ENCODE results near the gene IRS1. TPM values are rescaled to one million over a fixed set of nuclear protein-coding genes. Genes with fewer than 3 reads are reported as not detected.
A peak's percentile ranks its signal among the peaks of the same experiment; 100 is the strongest.
"Not testable (repeated sequence)": the region's sequence is repeated elsewhere in the genome, so short reads cannot be mapped to it uniquely, and the experiment has no call there.

IRS1 gene, protein sequence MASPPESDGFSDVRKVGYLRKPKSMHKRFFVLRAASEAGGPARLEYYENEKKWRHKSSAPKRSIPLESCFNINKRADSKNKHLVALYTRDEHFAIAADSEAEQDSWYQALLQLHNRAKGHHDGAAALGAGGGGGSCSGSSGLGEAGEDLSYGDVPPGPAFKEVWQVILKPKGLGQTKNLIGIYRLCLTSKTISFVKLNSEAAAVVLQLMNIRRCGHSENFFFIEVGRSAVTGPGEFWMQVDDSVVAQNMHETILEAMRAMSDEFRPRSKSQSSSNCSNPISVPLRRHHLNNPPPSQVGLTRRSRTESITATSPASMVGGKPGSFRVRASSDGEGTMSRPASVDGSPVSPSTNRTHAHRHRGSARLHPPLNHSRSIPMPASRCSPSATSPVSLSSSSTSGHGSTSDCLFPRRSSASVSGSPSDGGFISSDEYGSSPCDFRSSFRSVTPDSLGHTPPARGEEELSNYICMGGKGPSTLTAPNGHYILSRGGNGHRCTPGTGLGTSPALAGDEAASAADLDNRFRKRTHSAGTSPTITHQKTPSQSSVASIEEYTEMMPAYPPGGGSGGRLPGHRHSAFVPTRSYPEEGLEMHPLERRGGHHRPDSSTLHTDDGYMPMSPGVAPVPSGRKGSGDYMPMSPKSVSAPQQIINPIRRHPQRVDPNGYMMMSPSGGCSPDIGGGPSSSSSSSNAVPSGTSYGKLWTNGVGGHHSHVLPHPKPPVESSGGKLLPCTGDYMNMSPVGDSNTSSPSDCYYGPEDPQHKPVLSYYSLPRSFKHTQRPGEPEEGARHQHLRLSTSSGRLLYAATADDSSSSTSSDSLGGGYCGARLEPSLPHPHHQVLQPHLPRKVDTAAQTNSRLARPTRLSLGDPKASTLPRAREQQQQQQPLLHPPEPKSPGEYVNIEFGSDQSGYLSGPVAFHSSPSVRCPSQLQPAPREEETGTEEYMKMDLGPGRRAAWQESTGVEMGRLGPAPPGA (N-terminal part only)
- total RNA-seq, result 10 to 100 TPM; 14.6 to 15.8 TPM

DNA sequence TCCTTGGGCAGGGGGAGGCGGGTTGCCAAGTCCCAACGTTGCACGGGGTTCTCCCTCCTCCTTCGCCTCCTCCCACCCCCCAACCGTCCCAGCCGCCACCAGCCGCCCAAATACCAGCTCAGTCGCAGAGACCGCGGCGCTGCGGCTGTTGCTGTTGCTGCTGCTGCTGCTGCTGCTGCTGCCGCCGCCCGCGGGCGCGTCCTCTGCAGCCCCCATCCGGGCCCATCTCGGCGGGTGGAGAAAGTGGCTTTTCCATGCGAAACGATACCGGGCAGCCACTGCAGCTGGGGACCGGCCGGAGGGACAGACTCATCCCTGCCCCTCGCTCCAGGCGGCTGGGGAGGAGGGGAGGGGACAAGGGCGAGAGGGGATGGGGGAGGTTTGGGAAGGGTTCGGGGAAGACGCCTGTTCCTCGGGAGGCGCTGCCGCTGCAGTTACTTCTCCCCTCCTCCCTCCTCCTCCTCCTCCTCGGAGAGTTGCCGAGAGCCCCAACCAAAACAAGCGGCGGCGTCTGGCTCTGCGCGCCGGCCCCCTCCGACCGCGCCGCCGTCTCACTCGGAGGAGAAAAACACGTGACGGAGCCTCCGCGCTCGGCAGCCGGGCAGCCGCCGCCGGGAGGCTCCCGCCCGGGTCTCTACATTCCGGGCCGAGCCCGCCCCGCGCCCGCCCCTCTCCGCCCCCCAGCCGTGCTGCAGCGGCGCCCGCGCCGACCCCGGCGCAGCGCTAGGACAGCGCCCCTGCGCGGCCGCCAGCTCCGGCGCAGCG, at the start of gene IRS1:
Gene IRS1, minus strand, starts transcription at position 610 of the 765 bp plus-strand sequence. CDS start 1,082 bp downstream, outside the sequence.
- peaks cover 0 to 57% of the 10 kb centered on the region in 2 donors for H3K4me1 ChIP-seq
- TF ChIP-seq, protein P1, sequence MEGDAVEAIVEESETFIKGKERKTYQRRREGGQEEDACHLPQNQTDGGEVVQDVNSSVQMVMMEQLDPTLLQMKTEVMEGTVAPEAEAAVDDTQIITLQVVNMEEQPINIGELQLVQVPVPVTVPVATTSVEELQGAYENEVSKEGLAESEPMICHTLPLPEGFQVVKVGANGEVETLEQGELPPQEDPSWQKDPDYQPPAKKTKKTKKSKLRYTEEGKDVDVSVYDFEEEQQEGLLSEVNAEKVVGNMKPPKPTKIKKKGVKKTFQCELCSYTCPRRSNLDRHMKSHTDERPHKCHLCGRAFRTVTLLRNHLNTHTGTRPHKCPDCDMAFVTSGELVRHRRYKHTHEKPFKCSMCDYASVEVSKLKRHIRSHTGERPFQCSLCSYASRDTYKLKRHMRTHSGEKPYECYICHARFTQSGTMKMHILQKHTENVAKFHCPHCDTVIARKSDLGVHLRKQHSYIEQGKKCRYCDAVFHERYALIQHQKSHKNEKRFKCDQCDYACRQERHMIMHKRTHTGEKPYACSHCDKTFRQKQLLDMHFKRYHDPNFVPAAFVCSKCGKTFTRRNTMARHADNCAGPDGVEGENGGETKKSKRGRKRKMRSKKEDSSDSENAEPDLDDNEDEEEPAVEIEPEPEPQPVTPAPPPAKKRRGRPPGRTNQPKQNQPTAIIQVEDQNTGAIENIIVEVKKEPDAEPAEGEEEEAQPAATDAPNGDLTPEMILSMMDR (IDR thresholded peaks at IDR 0.05), result peak in 1 of 2 donors; percentile 51
- H3K27me3 ChIP-seq, result no peaks in the 10 kb centered on the region
- peak within 1 kb of the TSS; percentile 90 to 92 for H3K27ac ChIP-seq
- H3K4me3 ChIP-seq, result peak within 1 kb of the TSS; percentile 80
- no peaks in the 10 kb centered on the region for H3K36me3 ChIP-seq
- DNase-seq (ENCODE audit: low spot score), result peak; percentile 69
- no peaks in the 10 kb centered on the region for H3K9me3 ChIP-seq

DNA sequence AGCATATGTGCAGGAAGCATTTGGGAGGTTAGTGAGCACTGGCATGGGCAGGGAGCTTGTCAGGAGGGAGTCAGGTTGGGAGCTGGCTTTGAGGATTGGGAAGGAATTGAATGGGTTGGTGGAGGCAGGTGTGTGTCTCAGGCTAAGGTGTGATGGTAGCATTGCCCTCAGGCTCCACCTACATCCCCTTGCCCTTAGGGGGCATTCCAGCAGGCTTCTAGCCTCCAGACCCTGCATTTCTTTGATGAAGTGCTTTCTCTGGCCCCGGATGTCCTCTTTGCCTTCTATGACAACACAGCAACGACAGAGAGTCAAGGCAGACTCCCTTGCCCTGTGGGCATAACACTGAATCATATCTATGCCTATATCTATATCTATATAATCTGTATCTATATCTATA, 49.7 kb upstream of the IRS1 start:
- no peak overlapping the region for H3K4me3 ChIP-seq
- TF ChIP-seq, protein P1 (IDR thresholded peaks at IDR 0.05), result no peak
- H3K27ac ChIP-seq, result no peak overlapping the region
- no peaks in the 10 kb centered on the region for H3K9me3 ChIP-seq
- no peaks in the 10 kb centered on the region for H3K36me3 ChIP-seq
- peaks cover 0 to 5% of the 10 kb centered on the region in 2 donors for H3K4me1 ChIP-seq
- H3K27me3 ChIP-seq, result no peaks in the 10 kb centered on the region
- no peak for DNase-seq (ENCODE audit: low spot score)

DNA sequence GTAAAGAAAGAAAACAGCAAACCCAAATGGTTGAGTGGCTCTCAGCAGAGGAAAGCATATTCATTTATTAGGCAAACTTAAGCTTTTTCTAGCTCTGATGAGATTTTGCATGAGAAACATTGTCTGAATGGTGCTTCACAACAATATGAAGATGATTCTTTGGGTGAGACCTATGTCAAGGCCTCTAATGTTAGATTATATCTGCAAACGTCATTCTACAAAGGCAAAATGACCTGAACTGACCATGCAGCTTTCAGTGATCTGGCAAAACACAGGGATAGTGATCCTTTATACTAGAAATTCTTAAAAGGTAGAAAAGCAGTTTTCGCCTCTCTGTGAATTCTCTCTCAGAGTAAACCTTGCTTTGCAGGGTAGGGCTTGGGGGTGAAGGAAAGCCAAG, 47.9 kb upstream of the IRS1 start:
- Histone ChIP-seq H3K9me3 (no peaks in the 10 kb centered on the region), H3K4me1 (peaks cover 0 to 5% of the 10 kb centered on the region in 2 donors), H3K27ac (no peak overlapping the region)

DNA sequence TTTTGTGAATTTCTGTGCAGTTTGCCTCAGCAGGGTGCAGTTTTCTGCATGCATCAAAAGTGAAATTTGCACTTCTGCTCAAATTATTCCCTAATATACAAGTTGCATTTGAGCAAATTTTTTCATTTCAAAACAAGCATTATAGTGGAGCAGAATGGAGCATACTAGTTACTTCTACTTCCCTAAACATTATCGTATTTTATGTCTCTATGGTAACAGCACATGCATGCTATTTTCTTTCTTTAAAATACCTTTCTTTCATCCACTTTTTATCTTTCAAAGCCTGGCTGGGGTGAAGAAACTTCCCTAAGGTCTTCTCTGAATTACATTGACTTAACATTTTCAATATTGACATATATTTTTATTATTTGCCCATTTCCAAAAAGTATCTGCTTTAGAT, 47.5 kb upstream of the IRS1 start:
- DNase-seq (ENCODE audit: low spot score), result no peak
- peaks cover 0 to 5% of the 10 kb centered on the region in 2 donors for H3K4me1 ChIP-seq
- TF ChIP-seq, protein P1 (IDR thresholded peaks at IDR 0.05), result no peak
- no peak overlapping the region for H3K27ac ChIP-seq
- no peaks in the 10 kb centered on the region for H3K9me3 ChIP-seq
- H3K36me3 ChIP-seq, result no peaks in the 10 kb centered on the region
- H3K27me3 ChIP-seq, result no peaks in the 10 kb centered on the region
- no peak overlapping the region for H3K4me3 ChIP-seq

More for the DNA sequence above, 47.9 kb upstream of the IRS1 start:
- Histone ChIP-seq H3K36me3 (no peaks in the 10 kb centered on the region), H3K4me3 (no peak overlapping the region), H3K27me3 (no peaks in the 10 kb centered on the region)
- TF ChIP-seq, protein P1 (IDR thresholded peaks at IDR 0.05), result no peak
- DNase-seq (ENCODE audit: low spot score), result no peak

DNA sequence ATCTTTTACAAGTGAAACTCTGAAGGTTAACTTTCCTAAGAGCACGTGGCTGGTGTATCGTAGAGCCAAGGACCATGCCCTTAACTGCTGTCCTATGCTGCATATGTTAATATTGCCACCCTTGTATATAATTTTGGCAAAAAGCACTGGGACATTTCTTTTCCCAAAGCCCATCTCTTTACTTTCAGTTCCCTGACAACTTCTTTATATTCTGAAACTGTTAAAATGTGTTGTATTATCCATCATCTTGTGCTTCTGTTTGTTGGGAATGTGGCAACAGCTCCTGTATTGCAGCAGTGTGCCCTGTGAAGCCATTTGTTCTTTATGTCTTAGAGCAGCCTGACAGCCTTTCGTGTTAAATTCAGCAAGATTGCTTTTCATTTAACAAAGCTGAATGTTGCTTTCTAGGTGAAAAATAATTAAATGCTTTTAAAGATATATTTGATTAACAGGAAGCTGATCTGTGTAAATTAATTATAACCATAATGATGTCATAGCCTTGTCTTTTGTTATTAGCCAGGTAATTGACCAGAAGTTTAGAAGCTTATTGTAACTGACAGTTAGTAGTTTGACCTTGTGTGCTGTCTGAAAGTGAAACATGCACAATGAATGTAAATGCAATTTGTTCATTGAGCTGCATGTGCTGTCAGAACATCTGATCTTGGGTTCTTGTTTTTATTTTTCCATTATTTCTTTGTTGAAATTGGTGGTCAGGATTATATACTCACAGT, 45.9 kb upstream of the IRS1 start:
- Histone ChIP-seq H3K4me3 (no peak overlapping the region), H3K9me3 (no peaks in the 10 kb centered on the region), H3K36me3 (no peaks in the 10 kb centered on the region), H3K27me3 (no peaks in the 10 kb centered on the region), H3K27ac (no peak overlapping the region), H3K4me1 (peaks cover 0 to 5% of the 10 kb centered on the region in 2 donors)
- TF ChIP-seq, protein P1 (IDR thresholded peaks at IDR 0.05), result no peak
- no peak for DNase-seq (ENCODE audit: low spot score)

DNA sequence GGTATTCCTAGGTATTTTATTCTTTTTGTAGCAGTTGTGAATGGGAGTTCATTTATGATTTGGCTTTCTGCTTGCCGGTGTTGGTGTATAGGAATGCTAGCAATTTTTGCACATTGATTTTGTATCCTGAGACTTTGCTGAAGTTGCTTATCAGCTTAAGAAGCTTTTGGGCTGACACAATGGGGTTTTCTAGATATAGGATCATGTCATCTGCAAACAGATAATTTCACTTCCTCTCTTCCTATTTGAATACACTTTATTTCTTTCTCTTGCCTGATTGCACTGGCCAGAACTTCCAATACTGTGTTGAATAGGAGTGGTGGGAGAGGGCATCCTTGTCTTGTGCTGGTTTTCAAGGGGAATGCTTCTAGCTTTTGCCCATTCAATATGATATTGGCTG, 43.4 kb upstream of the IRS1 start:
- H3K36me3 ChIP-seq; H3K9me3 ChIP-seq; H3K4me3 ChIP-seq; H3K27ac ChIP-seq; H3K4me1 ChIP-seq; DNase-seq (ENCODE audit: low spot score); H3K27me3 ChIP-seq: not testable (repeated sequence)
